ENCODE measurements around the gene CEP128. TPM values are rescaled to one million over a fixed set of nuclear protein-coding genes. Genes with fewer than 3 reads are reported as not detected.

The CEP128 gene
- total RNA-seq, 4 donors from 2014 or later: 3.8 to 12.0 (median 6.0) TPM

GRCh38 chr14:80659783-80660182 is 281.8 kb downstream of the CEP128 start:
- WGBS, 2 donors (ENCODE audit: low coverage in 1 of 2): 93 to 97% methylated on average over 2 of the region's 2 CpGs

DNA sequence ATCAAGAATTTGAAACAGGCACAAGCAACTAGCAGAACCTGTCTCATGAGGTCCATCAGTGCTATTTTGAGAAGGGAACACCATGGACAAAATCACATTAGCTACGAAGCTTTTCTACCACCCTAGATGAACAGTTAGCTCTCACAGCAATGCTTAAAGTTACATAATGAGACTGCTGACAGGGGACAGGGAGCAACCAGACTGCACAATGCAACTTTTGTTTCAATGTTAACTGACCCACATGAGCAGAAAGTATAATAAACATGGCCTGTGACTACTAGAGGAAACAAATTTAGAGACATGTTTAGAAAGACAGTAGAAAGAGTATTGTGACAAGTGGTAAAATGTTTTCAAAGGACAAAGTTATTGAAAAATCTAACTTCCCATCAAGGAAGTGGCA is 282.8 kb downstream of the CEP128 start:
- WGBS, 2 donors (ENCODE audit: low coverage in 1 of 2): 73 to 86% methylated on average over 1 of the region's 1 CpG
- TF ChIP-seq POLR2AphosphoS5 (IDR thresholded peaks at IDR 0.05): no peak
- TF ChIP-seq EP300 (IDR thresholded peaks at IDR 0.05): no peak
- H3K9me3 ChIP-seq: no peaks in the 10 kb centered on the region
- H3K27me3 ChIP-seq: no peaks in the 10 kb centered on the region
- no peak for ATAC-seq
- no peak overlapping the region for H3K27ac ChIP-seq
- no peaks in the 10 kb centered on the region for H3K4me1 ChIP-seq
- H3K4me3 ChIP-seq: no peak overlapping the region
- no peaks in the 10 kb centered on the region for H3K36me3 ChIP-seq

More at GRCh38 chr14:80659783-80660182, 281.8 kb downstream of the CEP128 start:
- Histone ChIP-seq H3K27me3 (no peaks in the 10 kb centered on the region), H3K4me1 (no peaks in the 10 kb centered on the region), H3K27ac (no peak overlapping the region), H3K36me3 (no peaks in the 10 kb centered on the region), H3K4me3 (no peak overlapping the region), H3K9me3 (no peaks in the 10 kb centered on the region)
- ATAC-seq: no peak
- no peak for TF ChIP-seq POLR2A (IDR thresholded peaks at IDR 0.05)
- no peak for TF ChIP-seq POLR2AphosphoS5 (IDR thresholded peaks at IDR 0.05)
- TF ChIP-seq, protein P1, sequence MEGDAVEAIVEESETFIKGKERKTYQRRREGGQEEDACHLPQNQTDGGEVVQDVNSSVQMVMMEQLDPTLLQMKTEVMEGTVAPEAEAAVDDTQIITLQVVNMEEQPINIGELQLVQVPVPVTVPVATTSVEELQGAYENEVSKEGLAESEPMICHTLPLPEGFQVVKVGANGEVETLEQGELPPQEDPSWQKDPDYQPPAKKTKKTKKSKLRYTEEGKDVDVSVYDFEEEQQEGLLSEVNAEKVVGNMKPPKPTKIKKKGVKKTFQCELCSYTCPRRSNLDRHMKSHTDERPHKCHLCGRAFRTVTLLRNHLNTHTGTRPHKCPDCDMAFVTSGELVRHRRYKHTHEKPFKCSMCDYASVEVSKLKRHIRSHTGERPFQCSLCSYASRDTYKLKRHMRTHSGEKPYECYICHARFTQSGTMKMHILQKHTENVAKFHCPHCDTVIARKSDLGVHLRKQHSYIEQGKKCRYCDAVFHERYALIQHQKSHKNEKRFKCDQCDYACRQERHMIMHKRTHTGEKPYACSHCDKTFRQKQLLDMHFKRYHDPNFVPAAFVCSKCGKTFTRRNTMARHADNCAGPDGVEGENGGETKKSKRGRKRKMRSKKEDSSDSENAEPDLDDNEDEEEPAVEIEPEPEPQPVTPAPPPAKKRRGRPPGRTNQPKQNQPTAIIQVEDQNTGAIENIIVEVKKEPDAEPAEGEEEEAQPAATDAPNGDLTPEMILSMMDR (IDR thresholded peaks at IDR 0.05): no peak
- no peak for TF ChIP-seq EP300 (IDR thresholded peaks at IDR 0.05)

DNA sequence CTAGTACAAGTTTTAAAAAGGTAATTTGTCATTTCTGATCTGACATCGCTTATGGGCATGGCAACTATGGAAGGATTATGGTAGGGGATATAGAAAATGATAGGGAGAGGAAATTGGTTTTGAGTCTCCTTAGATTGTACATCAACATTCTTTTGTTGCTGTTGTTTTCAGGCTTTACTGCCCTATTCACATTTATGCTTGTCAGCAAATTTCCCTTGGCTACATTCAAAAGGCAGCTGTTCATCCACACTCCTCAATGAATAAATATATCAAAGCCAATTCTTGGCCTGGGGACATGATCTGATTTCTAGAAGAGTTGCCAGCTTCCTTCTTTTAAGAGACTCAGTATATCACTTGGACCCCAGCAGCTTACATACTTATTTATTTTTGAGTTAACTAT is 283.4 kb downstream of the CEP128 start:
- no peaks in the 10 kb centered on the region for H3K36me3 ChIP-seq
- no peaks in the 10 kb centered on the region for H3K27me3 ChIP-seq
- H3K9me3 ChIP-seq: no peaks in the 10 kb centered on the region
- H3K27ac ChIP-seq: no peak overlapping the region
- TF ChIP-seq, protein P1 (IDR thresholded peaks at IDR 0.05): no peak
- TF ChIP-seq POLR2AphosphoS5 (IDR thresholded peaks at IDR 0.05) (no peak), POLR2A (IDR thresholded peaks at IDR 0.05) (no peak), EP300 (IDR thresholded peaks at IDR 0.05) (no peak)
- H3K4me1 ChIP-seq: no peaks in the 10 kb centered on the region
- no peak overlapping the region for H3K4me3 ChIP-seq
- WGBS, 2 donors (ENCODE audit: low coverage in 1 of 2): 89 to 100% methylated on average over 1 of the region's 1 CpG
- ATAC-seq: no peak

- 92 to 96% methylated on average over 3 of the region's 3 CpGs for WGBS, 2 donors (ENCODE audit: low coverage in 1 of 2)
- Histone ChIP-seq H3K9me3 (no peaks in the 10 kb centered on the region), H3K36me3 (no peaks in the 10 kb centered on the region), H3K4me3 (no peak overlapping the region), H3K4me1 (no peaks in the 10 kb centered on the region), H3K27me3 (no peaks in the 10 kb centered on the region), H3K27ac (no peak overlapping the region)
- TF ChIP-seq, protein P1 (IDR thresholded peaks at IDR 0.05): no peak
- no peak for TF ChIP-seq POLR2AphosphoS5 (IDR thresholded peaks at IDR 0.05)
- TF ChIP-seq EP300 (IDR thresholded peaks at IDR 0.05): no peak
- no peak for TF ChIP-seq POLR2A (IDR thresholded peaks at IDR 0.05)
- ATAC-seq: no peak
Observed at GRCh38 chr14:80653956-80654355, 287.6 kb downstream of the CEP128 start.

DNA sequence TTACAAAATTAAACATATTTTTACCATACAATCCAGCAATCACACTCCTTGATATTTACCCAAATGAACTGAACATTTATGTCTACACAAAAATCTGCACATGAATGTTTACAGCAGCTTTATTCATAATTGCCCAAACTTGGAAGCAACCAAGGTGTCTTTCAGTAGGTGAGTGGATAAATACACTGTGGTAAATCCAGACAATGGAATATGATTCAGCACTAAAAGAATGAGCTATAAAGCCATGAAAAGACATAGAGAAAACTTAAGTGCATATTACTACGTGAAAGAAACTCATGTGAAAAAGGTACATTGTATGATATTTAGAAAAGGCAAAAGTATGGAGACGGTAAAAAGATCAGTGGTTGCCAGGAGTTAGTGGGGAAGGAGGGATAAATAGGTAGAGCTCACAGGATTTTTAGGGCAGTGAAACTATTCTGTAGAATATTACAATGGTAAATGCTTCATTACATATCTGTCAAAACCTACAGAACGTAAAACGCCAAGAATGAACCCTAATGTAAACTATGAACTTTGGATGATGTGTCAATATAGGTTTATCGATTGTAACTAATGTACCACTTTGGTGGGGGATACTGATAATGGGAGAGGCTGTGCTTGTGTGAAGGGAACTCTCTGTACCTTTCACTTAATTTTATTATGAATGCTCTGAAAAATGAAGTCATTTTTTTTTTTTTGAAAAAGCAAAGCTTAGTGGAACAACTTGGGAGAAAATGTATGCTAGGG is 295.7 kb downstream of the CEP128 start:
- Histone ChIP-seq H3K9me3 (no peaks in the 10 kb centered on the region), H3K27me3 (no peaks in the 10 kb centered on the region), H3K36me3 (no peaks in the 10 kb centered on the region), H3K27ac (no peak overlapping the region), H3K4me1 (no peaks in the 10 kb centered on the region), H3K4me3 (no peak overlapping the region)
- WGBS, 2 donors (ENCODE audit: low coverage in 1 of 2): 98% methylated on average over 5 of the region's 5 CpGs
- ATAC-seq: no peak
- TF ChIP-seq, protein P1 (IDR thresholded peaks at IDR 0.05): no peak
- TF ChIP-seq POLR2AphosphoS5 (IDR thresholded peaks at IDR 0.05) (no peak), EP300 (IDR thresholded peaks at IDR 0.05) (no peak), POLR2A (IDR thresholded peaks at IDR 0.05) (no peak)

Measured in gastroesophageal sphincter (tissue), 4 donors.